Lower lobe of right lung (tissue), 2 donors: ENCODE results near the gene SLC16A11. TPM values are rescaled to one million over a fixed set of nuclear protein-coding genes. Genes with fewer than 3 reads are reported as not detected.

ENCODE experiments used
- ATAC-seq, 2 donors: fragments of 200-7000 bp; cut with Tn5 transposase; one replicate each; pipeline ENCODE4 v1.9.1; 2020 to 2022; ENCODE audit warnings: mild to moderate bottlenecking in 2 of 2, moderate library complexity in 2 of 2
- DNase-seq: peaks from one replicate; pipeline ENCODE4 v3.0.0-alpha.2; 2020
- H3K27ac ChIP-seq: fragments of 200-600 bp; one replicate; pipeline ENCODE4 v1.8.0; 2022
- H3K27me3 ChIP-seq: fragments of 200-600 bp; one replicate; pipeline ENCODE4 v1.8.0; 2022; ENCODE audit warnings: low read depth
- H3K36me3 ChIP-seq: fragments of 200-600 bp; one replicate; pipeline ENCODE4 v1.8.0; 2022; ENCODE audit warnings: mild to moderate bottlenecking
- H3K4me1 ChIP-seq: fragments of 200-600 bp; one replicate; pipeline ENCODE4 v1.8.0; 2022
- H3K4me3 ChIP-seq: fragments of 200-600 bp; one replicate; pipeline ENCODE4 v1.8.0; 2022; ENCODE audit warnings: mild to moderate bottlenecking
- H3K9me3 ChIP-seq: fragments of 200-600 bp; one replicate; pipeline ENCODE4 v1.8.0; 2022
- intact Hi-C: fragments of 100-400 bp; cut with DNase I; formaldehyde crosslinking; loops from one replicate; pipeline ENCODE4 v1.11.0; 2022
- total RNA-seq: library from RNA; stranded (reverse); fragmentation: NEBNext Ultra II Directional; extraction: Animal tissue kit (Norgen Biotek cat#: 25700); gene quantifications from one replicate; pipeline ENCODE4 v1.2.1, GENCODE V29; 2021
- TF ChIP-seq, protein P1 (sequence below): fragments of 200-600 bp; IDR thresholded peaks from one replicate; pipeline ENCODE4 v1.8.0; 2022; ENCODE audit warnings: antibody characterized with exemption, mild to moderate bottlenecking
- donor health status: DM: no; HTN: yes; CAD: no; lungs with severe emphysema.

Gene SLC16A11
- total RNA-seq, 1 donor from 2014 or later = 7.7 TPM

DNA sequence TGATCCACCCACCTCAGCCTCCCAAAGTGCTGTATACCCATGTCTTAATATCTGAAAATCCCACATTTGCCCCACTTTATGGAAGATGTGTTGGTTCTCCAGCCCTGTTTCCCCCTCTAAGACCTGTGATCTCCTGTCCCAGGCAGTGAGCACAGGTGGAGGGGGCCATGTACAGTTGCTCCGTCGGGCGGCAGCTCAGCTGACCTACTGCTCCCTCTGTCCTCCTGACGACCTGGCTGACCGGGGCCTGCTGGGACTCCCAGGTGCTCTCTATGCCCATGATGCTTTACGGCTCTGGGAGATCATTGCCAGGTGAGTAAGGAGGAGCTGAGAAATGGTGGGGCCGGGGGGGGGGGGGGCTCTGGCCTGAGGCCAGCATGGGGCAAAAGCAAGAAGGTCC is 38.2 kb downstream of the SLC16A11 start:
- Histone ChIP-seq H3K27me3 (no peaks in the 10 kb centered on the region), H3K4me1 (peaks cover 12% of the 10 kb centered on the region), H3K36me3 (peaks cover 48% of the 10 kb centered on the region), H3K9me3 (no peaks in the 10 kb centered on the region), H3K4me3 (no peak overlapping the region), H3K27ac (no peak overlapping the region)
- intact Hi-C loops = loop anchor here (10.0 kb wide), 1 partner anchor 91 kb away; no protein-coding TSS in a partner anchor
- DNase-seq (no peak), ATAC-seq (no peak)
- TF ChIP-seq, protein P1, sequence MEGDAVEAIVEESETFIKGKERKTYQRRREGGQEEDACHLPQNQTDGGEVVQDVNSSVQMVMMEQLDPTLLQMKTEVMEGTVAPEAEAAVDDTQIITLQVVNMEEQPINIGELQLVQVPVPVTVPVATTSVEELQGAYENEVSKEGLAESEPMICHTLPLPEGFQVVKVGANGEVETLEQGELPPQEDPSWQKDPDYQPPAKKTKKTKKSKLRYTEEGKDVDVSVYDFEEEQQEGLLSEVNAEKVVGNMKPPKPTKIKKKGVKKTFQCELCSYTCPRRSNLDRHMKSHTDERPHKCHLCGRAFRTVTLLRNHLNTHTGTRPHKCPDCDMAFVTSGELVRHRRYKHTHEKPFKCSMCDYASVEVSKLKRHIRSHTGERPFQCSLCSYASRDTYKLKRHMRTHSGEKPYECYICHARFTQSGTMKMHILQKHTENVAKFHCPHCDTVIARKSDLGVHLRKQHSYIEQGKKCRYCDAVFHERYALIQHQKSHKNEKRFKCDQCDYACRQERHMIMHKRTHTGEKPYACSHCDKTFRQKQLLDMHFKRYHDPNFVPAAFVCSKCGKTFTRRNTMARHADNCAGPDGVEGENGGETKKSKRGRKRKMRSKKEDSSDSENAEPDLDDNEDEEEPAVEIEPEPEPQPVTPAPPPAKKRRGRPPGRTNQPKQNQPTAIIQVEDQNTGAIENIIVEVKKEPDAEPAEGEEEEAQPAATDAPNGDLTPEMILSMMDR = no peak

DNA sequence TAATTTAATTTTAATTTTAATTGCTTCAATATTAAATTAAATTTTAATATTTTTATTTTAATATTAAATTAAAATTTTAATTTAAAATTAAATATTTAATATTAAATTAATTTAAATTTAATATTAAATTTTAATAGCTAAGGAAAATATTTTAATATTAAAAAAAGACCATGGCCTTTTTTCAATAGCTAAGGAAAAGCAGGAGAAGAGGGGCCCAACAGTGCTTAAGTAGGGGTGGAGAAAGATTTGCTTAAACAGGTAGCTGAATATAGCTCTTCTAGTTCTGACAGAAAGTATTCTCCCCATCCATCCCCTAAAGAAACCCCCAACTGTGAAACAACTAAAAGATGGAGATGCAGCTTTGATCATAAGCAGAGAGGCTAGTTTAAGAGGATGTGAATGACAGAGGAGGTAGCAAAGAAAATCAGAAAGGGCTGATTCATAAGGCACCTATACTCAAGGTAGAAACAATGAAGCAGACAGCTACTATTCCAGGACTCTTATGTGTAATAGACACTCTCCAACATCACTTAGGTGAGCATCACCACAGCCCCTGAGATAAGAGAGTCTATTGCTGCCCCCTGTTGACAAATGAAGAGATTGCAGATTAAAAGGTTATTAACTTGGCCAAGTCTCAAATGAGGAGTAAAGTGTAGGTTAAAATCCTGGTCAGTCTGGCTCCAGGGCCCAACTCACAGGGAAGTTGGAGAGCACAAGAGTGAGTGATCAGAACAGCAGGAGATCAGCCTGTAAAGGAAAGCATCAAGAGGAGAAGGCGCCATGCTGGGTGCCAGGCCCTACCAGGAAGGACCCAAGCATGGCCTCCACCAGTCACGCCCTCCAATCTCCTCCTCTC is 39.3 kb downstream of the SLC16A11 start:
- peaks cover under 1% of the 10 kb centered on the region for H3K4me1 ChIP-seq
- H3K27me3 ChIP-seq = no peaks in the 10 kb centered on the region
- H3K27ac ChIP-seq = no peak overlapping the region
- intact Hi-C loops = loop anchor here (10.0 kb wide), 1 partner anchor 90 kb away; no protein-coding TSS in a partner anchor
- no peaks in the 10 kb centered on the region for H3K9me3 ChIP-seq
- TF ChIP-seq, protein P1 = peak; percentile 70
- DNase-seq = no peak
- ATAC-seq = peak; percentile 81 to 85
- no peak overlapping the region for H3K4me3 ChIP-seq
- H3K36me3 ChIP-seq = peaks cover 58% of the 10 kb centered on the region

DNA sequence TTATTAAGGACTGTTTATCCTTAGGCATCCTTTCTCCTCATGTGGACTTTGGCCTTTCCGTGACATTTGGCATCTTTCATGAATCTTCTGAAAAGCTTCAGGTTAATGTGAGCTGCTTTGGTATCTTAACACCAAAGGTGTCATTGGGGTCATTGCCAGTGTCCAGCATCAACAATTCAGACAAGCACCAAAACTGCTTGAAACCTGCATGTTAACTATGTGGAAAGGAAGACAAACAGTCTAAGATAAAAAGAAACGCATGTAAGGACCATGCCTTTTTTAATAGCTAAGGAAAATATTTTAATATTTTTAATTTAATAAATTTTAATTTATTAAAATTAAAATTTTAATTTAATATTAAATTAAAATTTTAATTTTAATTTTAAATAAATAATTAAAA is 40.1 kb downstream of the SLC16A11 start:
- H3K27ac ChIP-seq = no peak overlapping the region
- no peaks in the 10 kb centered on the region for H3K9me3 ChIP-seq
- peaks cover 67% of the 10 kb centered on the region for H3K36me3 ChIP-seq
- DNase-seq (no peak), ATAC-seq (no peak)
- no peaks in the 10 kb centered on the region for H3K4me1 ChIP-seq
- H3K4me3 ChIP-seq = no peak overlapping the region
- intact Hi-C loops = loop anchor here (10.0 kb wide), 1 partner anchor 89 kb away; no protein-coding TSS in a partner anchor
- TF ChIP-seq, protein P1 = no peak
- no peaks in the 10 kb centered on the region for H3K27me3 ChIP-seq

DNA sequence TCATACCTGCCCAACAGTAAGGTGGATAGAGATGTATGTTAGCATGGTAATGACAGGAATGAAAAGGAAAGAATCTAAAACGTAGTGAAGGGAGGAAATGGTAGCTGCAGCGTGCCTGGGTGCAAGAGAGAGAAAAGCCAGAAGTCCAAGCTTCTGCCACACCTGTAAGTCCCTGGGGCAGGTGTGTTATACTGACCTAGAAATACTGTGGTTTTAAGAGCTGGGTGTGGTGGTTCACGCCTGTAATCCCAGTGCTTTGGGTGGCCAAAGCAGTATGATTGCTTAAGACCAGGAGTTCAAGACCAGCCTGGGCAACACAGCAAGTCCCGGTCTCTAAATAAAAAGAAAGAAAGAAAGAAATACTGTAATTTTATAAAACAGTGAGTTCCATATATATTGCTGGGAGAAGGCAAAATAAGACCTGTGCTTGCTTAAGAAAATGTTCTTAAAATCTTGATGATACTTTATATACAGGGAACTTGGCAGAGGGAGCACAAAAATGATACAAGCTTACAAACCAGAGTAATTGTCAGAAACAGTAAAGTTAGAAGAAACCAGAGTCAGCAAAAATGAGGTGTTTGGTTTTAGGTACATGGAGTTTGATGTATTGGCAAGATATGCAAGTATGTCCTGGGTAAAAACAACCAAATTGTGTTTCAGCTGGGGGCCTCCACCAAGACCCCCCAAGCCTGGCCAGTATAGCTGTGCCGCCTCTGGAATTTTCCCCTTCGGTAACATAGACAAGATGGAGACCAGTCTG is 41.4 kb downstream of the SLC16A11 start:
- DNase-seq (no peak), ATAC-seq (no peak)
- Histone ChIP-seq H3K27me3 (no peaks in the 10 kb centered on the region), H3K4me3 (no peak overlapping the region), H3K4me1 (no peaks in the 10 kb centered on the region), H3K9me3 (no peaks in the 10 kb centered on the region), H3K27ac (no peak overlapping the region), H3K36me3 (peaks cover 72% of the 10 kb centered on the region)
- TF ChIP-seq, protein P1 = no peak
- intact Hi-C loops = loop anchor here (10.0 kb wide), 1 partner anchor 88 kb away; no protein-coding TSS in a partner anchor

DNA sequence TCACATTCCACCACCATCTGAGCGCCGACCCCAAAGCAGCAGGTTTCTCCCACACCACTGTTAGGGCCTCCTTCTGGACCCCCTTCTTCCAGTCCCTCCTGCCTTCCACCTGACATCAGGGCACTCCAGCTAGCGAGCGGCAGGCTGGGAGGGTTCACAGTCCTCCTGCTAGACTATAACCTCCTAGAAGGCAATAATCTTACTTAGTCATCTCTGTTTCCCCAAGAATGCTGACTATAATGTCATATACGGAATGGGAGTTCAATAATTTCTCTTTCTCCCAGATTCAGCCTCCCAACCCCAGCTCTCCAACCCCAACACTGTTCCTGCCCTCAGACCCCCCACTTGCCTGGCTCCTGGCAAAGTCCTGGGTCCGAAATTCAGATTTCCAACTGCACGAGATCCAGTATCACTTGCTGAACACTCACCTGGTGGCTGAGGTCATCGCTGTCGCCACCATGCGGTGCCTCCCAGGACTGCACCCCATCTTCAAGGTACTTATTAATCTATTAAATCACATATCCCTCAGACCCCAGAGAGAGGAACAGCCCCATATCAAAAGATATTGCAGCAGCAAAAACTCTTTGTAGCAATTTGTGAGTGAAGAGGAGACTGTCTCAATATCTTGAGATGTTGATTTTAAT is 42.5 kb downstream of the SLC16A11 start:
- ATAC-seq = no peak
- Histone ChIP-seq H3K27ac (no peak overlapping the region), H3K36me3 (peaks cover 68% of the 10 kb centered on the region), H3K4me1 (no peaks in the 10 kb centered on the region), H3K9me3 (no peaks in the 10 kb centered on the region), H3K27me3 (no peaks in the 10 kb centered on the region), H3K4me3 (no peak overlapping the region)
- no peak for DNase-seq
- TF ChIP-seq, protein P1 = peak; percentile 40
- intact Hi-C loops = loop anchor here (10.0 kb wide), 1 partner anchor 87 kb away; no protein-coding TSS in a partner anchor
